KMS-11 (cell line): ENCODE results near the gene LPP.

Experiments used
- H2AFZ ChIP-seq: fragments of 200-600 bp; sonication (generic); 2 replicates; pipeline ENCODE4 v1.6.1; 2016; ENCODE audit warnings: antibody characterized with exemption, mixed run types, low read depth
- H3K27ac ChIP-seq: fragments of 200-600 bp; sonication (generic); 2 replicates; pipeline ENCODE4 v1.6.1; 2016; ENCODE audit warnings: mild to moderate bottlenecking, mixed run types
- H3K27me3 ChIP-seq: fragments of 200-600 bp; sonication (generic); 2 replicates; pipeline ENCODE4 v1.6.1; 2017; ENCODE audit warnings: mild to moderate bottlenecking, low read depth, mixed run types, moderate library complexity; ENCODE audit not compliant: insufficient read depth
- H3K36me3 ChIP-seq: fragments of 200-600 bp; sonication (generic); 2 replicates; pipeline ENCODE4 v1.6.1; 2017; ENCODE audit warnings: mild to moderate bottlenecking, mixed run types; ENCODE audit not compliant: insufficient read depth
- H3K4me1 ChIP-seq: fragments of 200-600 bp; sonication (generic); 2 replicates; pipeline ENCODE4 v1.6.1; 2016; ENCODE audit warnings: mild to moderate bottlenecking, low read depth, mixed run types; ENCODE audit not compliant: poor library complexity, severe bottlenecking
- H3K4me2 ChIP-seq: fragments of 200-600 bp; sonication (generic); 2 replicates; pipeline ENCODE4 v1.7.0; 2016; ENCODE audit warnings: mild to moderate bottlenecking, mixed run types
- H3K4me3 ChIP-seq: fragments of 200-600 bp; sonication (generic); IDR thresholded peaks from 2 replicates; pipeline ENCODE4 v1.6.1; 2017; ENCODE audit warnings: low read depth, low read length, mixed read lengths; ENCODE audit not compliant: insufficient read depth
- H3K79me2 ChIP-seq: fragments of 200-600 bp; sonication (generic); 2 replicates; pipeline ENCODE4 v1.6.1; 2016; ENCODE audit warnings: low read depth, mixed run types; ENCODE audit not compliant: insufficient read depth
- H3K9ac ChIP-seq: fragments of 200-600 bp; sonication (generic); 2 replicates; pipeline ENCODE4 v1.6.1; 2016; ENCODE audit warnings: mild to moderate bottlenecking, mixed run types
- H4K20me1 ChIP-seq: fragments of 200-600 bp; sonication (generic); 2 replicates; pipeline ENCODE4 v1.6.1; 2016; ENCODE audit warnings: mild to moderate bottlenecking, mixed run types; ENCODE audit not compliant: insufficient read depth
- CTCF ChIP-seq: fragments of 200-600 bp; sonication (generic); conservative IDR thresholded peaks from 2 replicates; pipeline ENCODE4 v1.6.1; 2017; ENCODE audit warnings: low read depth, mild to moderate bottlenecking, antibody characterized with exemption, low read length, moderate library complexity, mixed read lengths

The LPP gene

GRCh38 chr3:188133646-188134045, 20.3 kb upstream of the LPP start:
- no peak overlapping the region for H3K27ac ChIP-seq
- no peaks in the 10 kb centered on the region for H3K4me1 ChIP-seq
- no peak overlapping the region for H3K4me3 ChIP-seq
- no peak overlapping the region for H3K9ac ChIP-seq
- no peaks in the 10 kb centered on the region for H4K20me1 ChIP-seq
- H3K4me2 ChIP-seq, result no peak overlapping the region
- H2AFZ ChIP-seq, result no peak overlapping the region
- H3K36me3 ChIP-seq, result no peaks in the 10 kb centered on the region
- TF ChIP-seq CTCF, result no peak
- H3K27me3 ChIP-seq, result no peaks in the 10 kb centered on the region
- H3K79me2 ChIP-seq, result no peaks in the 10 kb centered on the region

- Histone ChIP-seq H3K4me3 (no peak overlapping the region), H3K79me2 (no peaks in the 10 kb centered on the region), H2AFZ (no peak overlapping the region), H3K9ac (no peak overlapping the region), H3K27ac (no peak overlapping the region), H3K27me3 (no peaks in the 10 kb centered on the region), H3K4me2 (no peak overlapping the region), H4K20me1 (no peaks in the 10 kb centered on the region), H3K4me1 (no peaks in the 10 kb centered on the region), H3K36me3 (no peaks in the 10 kb centered on the region)
- no peak for TF ChIP-seq CTCF
These were observed 19.9 kb upstream of the LPP start for GRCh38 chr3:188134079-188134478.

- Histone ChIP-seq H3K4me1 (no peaks in the 10 kb centered on the region), H2AFZ (no peak overlapping the region), H3K79me2 (no peaks in the 10 kb centered on the region), H3K27me3 (no peaks in the 10 kb centered on the region), H3K9ac (no peak overlapping the region), H4K20me1 (no peaks in the 10 kb centered on the region), H3K27ac (no peak overlapping the region), H3K4me3 (no peak overlapping the region), H3K4me2 (no peak overlapping the region), H3K36me3 (no peaks in the 10 kb centered on the region)
- TF ChIP-seq CTCF, result no peak
These were observed 19.1 kb upstream of the LPP start for GRCh38 chr3:188134856-188135255.

- H3K27me3 ChIP-seq, result no peaks in the 10 kb centered on the region
- no peak overlapping the region for H3K4me2 ChIP-seq
- H2AFZ ChIP-seq, result no peak overlapping the region
- no peaks in the 10 kb centered on the region for H3K79me2 ChIP-seq
- H3K27ac ChIP-seq, result no peak overlapping the region
- H3K4me3 ChIP-seq, result no peak overlapping the region
- H3K9ac ChIP-seq, result no peak overlapping the region
- H3K4me1 ChIP-seq, result no peaks in the 10 kb centered on the region
- TF ChIP-seq CTCF, result no peak
- H4K20me1 ChIP-seq, result no peaks in the 10 kb centered on the region
- no peaks in the 10 kb centered on the region for H3K36me3 ChIP-seq
These were observed 18.7 kb upstream of the LPP start for GRCh38 chr3:188135271-188135670.

GRCh38 chr3:188137051-188137450, 16.9 kb upstream of the LPP start:
- no peak for TF ChIP-seq CTCF
- H2AFZ ChIP-seq, result no peak overlapping the region
- no peak overlapping the region for H3K4me3 ChIP-seq
- no peak overlapping the region for H3K9ac ChIP-seq
- H3K4me1 ChIP-seq, result no peaks in the 10 kb centered on the region
- no peaks in the 10 kb centered on the region for H4K20me1 ChIP-seq
- H3K4me2 ChIP-seq, result no peak overlapping the region
- no peaks in the 10 kb centered on the region for H3K27me3 ChIP-seq
- no peak overlapping the region for H3K27ac ChIP-seq
- no peaks in the 10 kb centered on the region for H3K79me2 ChIP-seq
- no peaks in the 10 kb centered on the region for H3K36me3 ChIP-seq
